AG10803 (cell line): ENCODE results near the gene MITF.

Source experiments
- DNase-seq: peaks from one replicate; pipeline ENCODE4 v3.0.0; 2010; ENCODE audit warnings: low read depth
- H3K4me3 ChIP-seq: 2 replicates; pipeline ENCODE4 v1.5.1; 2011; ENCODE audit warnings: mild to moderate bottlenecking, low read length, control low read depth
- TF ChIP-seq, protein P1 (sequence below): conservative IDR thresholded peaks from 2 replicates; pipeline ENCODE4 v1.5.1; 2011; ENCODE audit warnings: mild to moderate bottlenecking, low read length, control low read depth, inconsistent platforms

Gene MITF

GRCh38 chr3:69747511-69748258 lies 8.4 kb downstream of the MITF start:
- TF ChIP-seq, protein P1, sequence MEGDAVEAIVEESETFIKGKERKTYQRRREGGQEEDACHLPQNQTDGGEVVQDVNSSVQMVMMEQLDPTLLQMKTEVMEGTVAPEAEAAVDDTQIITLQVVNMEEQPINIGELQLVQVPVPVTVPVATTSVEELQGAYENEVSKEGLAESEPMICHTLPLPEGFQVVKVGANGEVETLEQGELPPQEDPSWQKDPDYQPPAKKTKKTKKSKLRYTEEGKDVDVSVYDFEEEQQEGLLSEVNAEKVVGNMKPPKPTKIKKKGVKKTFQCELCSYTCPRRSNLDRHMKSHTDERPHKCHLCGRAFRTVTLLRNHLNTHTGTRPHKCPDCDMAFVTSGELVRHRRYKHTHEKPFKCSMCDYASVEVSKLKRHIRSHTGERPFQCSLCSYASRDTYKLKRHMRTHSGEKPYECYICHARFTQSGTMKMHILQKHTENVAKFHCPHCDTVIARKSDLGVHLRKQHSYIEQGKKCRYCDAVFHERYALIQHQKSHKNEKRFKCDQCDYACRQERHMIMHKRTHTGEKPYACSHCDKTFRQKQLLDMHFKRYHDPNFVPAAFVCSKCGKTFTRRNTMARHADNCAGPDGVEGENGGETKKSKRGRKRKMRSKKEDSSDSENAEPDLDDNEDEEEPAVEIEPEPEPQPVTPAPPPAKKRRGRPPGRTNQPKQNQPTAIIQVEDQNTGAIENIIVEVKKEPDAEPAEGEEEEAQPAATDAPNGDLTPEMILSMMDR = no peak
- no peak for DNase-seq
- H3K4me3 ChIP-seq = no peak overlapping the region

GRCh38 chr3:69748503-69748902 lies 9.2 kb downstream of the MITF start:
- H3K4me3 ChIP-seq = no peak overlapping the region
- TF ChIP-seq, protein P1 = no peak
- no peak for DNase-seq

DNA sequence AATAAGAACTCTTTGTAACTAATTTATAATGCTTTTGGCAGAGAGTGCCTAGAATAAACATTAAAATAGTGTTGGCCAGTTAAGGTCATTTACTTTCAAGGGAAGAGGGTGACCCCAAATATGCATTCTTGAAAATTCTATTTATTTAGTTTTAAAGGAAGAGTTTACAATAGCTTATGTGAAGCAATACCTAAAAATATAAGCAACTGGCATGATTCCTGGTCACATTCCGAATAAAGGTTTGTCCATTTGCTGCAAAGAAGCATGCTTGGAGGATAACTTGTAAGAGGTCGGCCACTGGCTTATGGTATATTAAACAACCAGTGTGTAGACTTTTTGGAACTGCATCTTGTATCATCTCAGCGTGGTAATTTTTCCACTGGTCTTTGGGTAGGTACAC lies 10.2 kb downstream of the MITF start:
- no peak overlapping the region for H3K4me3 ChIP-seq
- TF ChIP-seq, protein P1 = no peak
- no peak for DNase-seq

- TF ChIP-seq, protein P1 = no peak
- H3K4me3 ChIP-seq = no peak overlapping the region
- no peak for DNase-seq
These were observed 11.3 kb downstream of the MITF start for GRCh38 chr3:69750549-69750948.

- no peak for DNase-seq
- TF ChIP-seq, protein P1 = no peak
- no peak overlapping the region for H3K4me3 ChIP-seq
These were observed 11.8 kb downstream of the MITF start for GRCh38 chr3:69751074-69751476.

- H3K4me3 ChIP-seq = no peak overlapping the region
- TF ChIP-seq, protein P1 = no peak
- no peak for DNase-seq
These were observed 13.0 kb downstream of the MITF start for GRCh38 chr3:69752241-69752640.

- H3K4me3 ChIP-seq = no peak overlapping the region
- TF ChIP-seq, protein P1 = no peak
- DNase-seq = no peak
These were observed 14.0 kb downstream of the MITF start for GRCh38 chr3:69753179-69753775.
